Chondrocyte (in vitro differentiated cells): ENCODE measurements around the gene CRB1. TPM values are rescaled to one million over a fixed set of nuclear protein-coding genes. Genes with fewer than 3 reads are reported as not detected.

Source experiments
- DNase-seq: peaks from one replicate; pipeline ENCODE4 v3.0.0; 2021; ENCODE audit warnings: mixed read lengths, low spot score
- H3K27ac Mint-ChIP-seq: one replicate; pipeline ENCODE4 v1.8.0; 2021; ENCODE audit warnings: mild to moderate bottlenecking, moderate library complexity, mixed read lengths; ENCODE audit not compliant: unreplicated experiment
- H3K27me3 Mint-ChIP-seq: 2 replicates; pipeline ENCODE4 v1.8.0; 2021; ENCODE audit warnings: low read depth, mixed read lengths
- H3K36me3 Mint-ChIP-seq: 2 replicates; pipeline ENCODE4 v1.8.0; 2021; ENCODE audit warnings: low read depth, mixed read lengths
- H3K4me1 Mint-ChIP-seq: 2 replicates; pipeline ENCODE4 v1.8.0; 2021; ENCODE audit warnings: low read depth, mild to moderate bottlenecking, mixed read lengths
- H3K4me3 Mint-ChIP-seq: one replicate; pipeline ENCODE4 v1.8.0; 2021; ENCODE audit warnings: mild to moderate bottlenecking, moderate library complexity, mixed read lengths; ENCODE audit not compliant: unreplicated experiment
- H3K9me3 Mint-ChIP-seq: 2 replicates; pipeline ENCODE4 v1.8.0; 2021; ENCODE audit warnings: low read depth, mixed read lengths
- CTCF ChIP-seq: fragments of 200-600 bp; sonication (generic); IDR thresholded peaks from 2 replicates; pipeline ENCODE4 v1.5.0; 2021; ENCODE audit warnings: antibody characterized with exemption, mild to moderate bottlenecking, moderate library complexity
- total RNA-seq: library from RNA; stranded (reverse); gene quantifications from 3 replicates; pipeline ENCODE4 v1.2.1, GENCODE V29; 2021

CRB1 gene
- total RNA-seq, 1 donor from 2014 or later, result not detected

DNA sequence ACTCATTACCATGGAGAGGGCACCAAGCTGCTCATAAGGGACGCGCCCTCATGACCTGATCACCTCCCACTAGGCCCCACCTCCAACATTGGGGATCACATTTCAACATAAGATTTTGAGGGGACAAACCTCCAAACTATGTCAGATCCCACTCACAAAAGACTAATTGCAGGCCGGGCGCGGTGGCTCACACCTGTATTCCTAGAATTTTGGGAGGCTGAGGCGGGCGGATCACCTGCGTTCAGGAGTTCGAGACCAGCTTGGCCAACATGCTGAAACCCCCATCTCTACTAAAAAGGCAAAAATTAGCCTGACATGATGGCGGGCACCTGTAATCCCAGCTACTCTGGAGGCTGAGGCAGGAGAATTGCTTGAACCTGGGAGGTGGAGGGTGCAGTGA lies 228.7 kb downstream of the CRB1 start:
- H3K4me1 Mint-ChIP-seq, result no peaks in the 10 kb centered on the region
- H3K4me3 Mint-ChIP-seq, result no peak overlapping the region
- TF ChIP-seq CTCF, result no peak
- H3K27ac Mint-ChIP-seq, result no peak overlapping the region
- H3K27me3 Mint-ChIP-seq, result no peaks in the 10 kb centered on the region
- DNase-seq, result no peak
- peaks cover 15% of the 10 kb centered on the region for H3K9me3 Mint-ChIP-seq
- H3K36me3 Mint-ChIP-seq, result no peaks in the 10 kb centered on the region

DNA sequence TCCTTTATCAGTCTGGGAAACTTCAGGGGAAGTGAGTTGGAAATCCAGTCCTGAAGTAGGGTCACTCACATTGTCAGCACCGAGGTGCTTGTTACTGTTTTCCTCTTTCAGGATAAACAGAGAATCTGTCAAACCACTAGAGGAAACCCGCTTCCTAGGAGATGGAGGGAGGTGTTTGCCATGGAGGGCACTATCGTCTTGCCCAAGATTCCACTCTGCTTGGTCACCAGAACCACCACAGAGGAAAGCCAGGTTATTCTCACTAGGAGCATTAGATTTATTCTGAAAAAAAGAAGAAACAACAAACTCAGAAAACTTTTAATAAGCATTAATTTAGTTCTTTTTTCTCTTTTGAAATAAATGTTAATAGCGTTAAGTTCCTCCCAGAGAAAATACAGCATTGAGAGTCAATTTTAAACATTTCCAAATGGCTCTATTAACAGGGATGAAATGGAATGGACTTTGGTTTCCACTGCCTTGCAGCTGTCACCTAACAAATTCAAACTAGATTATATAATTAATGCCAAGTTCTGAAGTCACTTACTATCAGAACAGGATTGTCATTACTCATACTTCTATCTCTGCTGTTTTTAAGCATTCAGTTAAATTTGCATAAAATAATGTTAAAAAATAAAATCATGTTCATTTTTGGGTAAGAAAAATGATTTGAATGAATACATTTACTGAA lies 242.8 kb downstream of the CRB1 start:
- no peak for DNase-seq
- H3K9me3 Mint-ChIP-seq, result no peaks in the 10 kb centered on the region
- no peak overlapping the region for H3K4me3 Mint-ChIP-seq
- H3K36me3 Mint-ChIP-seq, result peaks cover 8% of the 10 kb centered on the region
- H3K4me1 Mint-ChIP-seq, result no peaks in the 10 kb centered on the region
- no peaks in the 10 kb centered on the region for H3K27me3 Mint-ChIP-seq
- no peak for TF ChIP-seq CTCF
- H3K27ac Mint-ChIP-seq, result no peak overlapping the region

GRCh38 chr1:197515421-197515820 lies 247.4 kb downstream of the CRB1 start:
- H3K36me3 Mint-ChIP-seq, result peaks cover 6% of the 10 kb centered on the region
- no peaks in the 10 kb centered on the region for H3K27me3 Mint-ChIP-seq
- no peak overlapping the region for H3K27ac Mint-ChIP-seq
- no peaks in the 10 kb centered on the region for H3K9me3 Mint-ChIP-seq
- H3K4me1 Mint-ChIP-seq, result no peaks in the 10 kb centered on the region
- DNase-seq, result no peak
- TF ChIP-seq CTCF, result no peak
- H3K4me3 Mint-ChIP-seq, result no peak overlapping the region

DNA sequence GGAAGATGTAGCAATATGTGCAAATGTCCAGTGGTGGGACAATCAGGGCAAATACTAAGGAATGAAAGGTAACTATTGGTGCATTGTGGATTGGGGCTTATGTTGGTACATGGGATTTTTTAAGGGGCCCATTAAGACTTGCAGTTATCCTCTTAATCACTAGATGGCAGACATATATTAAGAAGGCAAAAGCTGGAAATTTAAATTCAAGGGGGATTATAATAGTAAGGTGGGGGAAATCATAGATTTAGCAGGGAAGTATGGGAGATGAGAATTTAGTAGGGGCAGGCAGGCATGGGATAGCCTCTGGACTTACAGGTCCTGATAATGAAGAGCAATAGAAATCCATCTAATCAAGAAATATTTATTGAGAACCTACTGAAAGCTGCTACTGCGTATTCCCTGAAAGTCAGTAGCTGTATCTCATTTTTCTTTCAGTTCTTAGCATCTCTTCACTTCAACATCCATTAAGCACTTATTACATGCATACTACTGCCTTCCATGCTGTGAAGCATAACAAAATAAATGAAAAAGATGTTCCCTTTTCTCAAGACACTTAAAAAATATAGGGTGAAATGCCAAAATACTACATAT lies 251.8 kb downstream of the CRB1 start:
- H3K36me3 Mint-ChIP-seq, result no peaks in the 10 kb centered on the region
- peak; percentile 80 for TF ChIP-seq CTCF
- H3K4me3 Mint-ChIP-seq, result no peak overlapping the region
- no peaks in the 10 kb centered on the region for H3K9me3 Mint-ChIP-seq
- H3K27me3 Mint-ChIP-seq, result no peaks in the 10 kb centered on the region
- no peak for DNase-seq
- no peaks in the 10 kb centered on the region for H3K4me1 Mint-ChIP-seq
- no peak overlapping the region for H3K27ac Mint-ChIP-seq

GRCh38 chr1:197521118-197521739 lies 253.2 kb downstream of the CRB1 start:
- Mint-ChIP-seq H3K4me3 (no peak overlapping the region), H3K27me3 (no peaks in the 10 kb centered on the region), H3K9me3 (no peaks in the 10 kb centered on the region), H3K27ac (no peak overlapping the region), H3K36me3 (no peaks in the 10 kb centered on the region), H3K4me1 (no peaks in the 10 kb centered on the region)
- TF ChIP-seq CTCF, result peak; percentile 87
- no peak for DNase-seq
